ENCODE measurements around the gene HSPB6. TPM values are rescaled to one million over a fixed set of nuclear protein-coding genes. Genes with fewer than 3 reads are reported as not detected.
"Not testable (repeated sequence)": the region's sequence is repeated elsewhere in the genome, so short reads cannot be mapped to it uniquely, and the experiment has no call there.

The HSPB6 gene
- total and polyA plus RNA-seq, 4 donors = 2.7 to 17.7 (median 5.6) TPM

DNA sequence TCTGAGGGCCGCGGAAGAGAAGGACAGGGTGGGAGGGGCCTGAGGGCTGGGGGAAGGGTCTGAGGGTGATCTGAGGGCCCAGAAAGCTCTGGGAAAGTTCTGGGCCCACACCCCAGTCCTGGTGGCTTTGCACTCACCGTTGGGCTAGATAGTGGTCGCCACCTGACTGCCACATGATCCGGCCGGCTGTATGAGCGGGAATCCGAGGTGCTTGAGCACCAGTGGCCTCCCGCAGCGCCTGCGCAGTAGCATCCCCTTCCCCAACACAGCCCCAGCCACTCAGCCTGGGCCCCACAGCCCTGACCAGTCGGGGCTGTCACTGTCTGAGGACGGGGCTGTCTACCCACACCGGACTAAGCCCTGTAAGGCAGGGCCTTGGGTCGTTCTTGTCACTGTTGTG, 40.8 kb upstream of the HSPB6 start:
- H3K4me3 ChIP-seq (ENCODE audit: low read depth in 1 of 3, low read length in 3 of 3) = peak overlapping the region in 1 of 3 donors; percentile 4
- no peaks in the 10 kb centered on the region for H3K27me3 ChIP-seq (ENCODE audit: control insufficient read depth in 4 of 4, insufficient read depth in 4 of 4, low read length in 3 of 4)
- H3K4me1 ChIP-seq (ENCODE audit: control insufficient read depth in 4 of 4, insufficient read depth in 4 of 4, low read length in 3 of 4) = peaks cover 0 to 4% (median 2%) of the 10 kb centered on the region in 4 donors
- TF ChIP-seq, protein P1, sequence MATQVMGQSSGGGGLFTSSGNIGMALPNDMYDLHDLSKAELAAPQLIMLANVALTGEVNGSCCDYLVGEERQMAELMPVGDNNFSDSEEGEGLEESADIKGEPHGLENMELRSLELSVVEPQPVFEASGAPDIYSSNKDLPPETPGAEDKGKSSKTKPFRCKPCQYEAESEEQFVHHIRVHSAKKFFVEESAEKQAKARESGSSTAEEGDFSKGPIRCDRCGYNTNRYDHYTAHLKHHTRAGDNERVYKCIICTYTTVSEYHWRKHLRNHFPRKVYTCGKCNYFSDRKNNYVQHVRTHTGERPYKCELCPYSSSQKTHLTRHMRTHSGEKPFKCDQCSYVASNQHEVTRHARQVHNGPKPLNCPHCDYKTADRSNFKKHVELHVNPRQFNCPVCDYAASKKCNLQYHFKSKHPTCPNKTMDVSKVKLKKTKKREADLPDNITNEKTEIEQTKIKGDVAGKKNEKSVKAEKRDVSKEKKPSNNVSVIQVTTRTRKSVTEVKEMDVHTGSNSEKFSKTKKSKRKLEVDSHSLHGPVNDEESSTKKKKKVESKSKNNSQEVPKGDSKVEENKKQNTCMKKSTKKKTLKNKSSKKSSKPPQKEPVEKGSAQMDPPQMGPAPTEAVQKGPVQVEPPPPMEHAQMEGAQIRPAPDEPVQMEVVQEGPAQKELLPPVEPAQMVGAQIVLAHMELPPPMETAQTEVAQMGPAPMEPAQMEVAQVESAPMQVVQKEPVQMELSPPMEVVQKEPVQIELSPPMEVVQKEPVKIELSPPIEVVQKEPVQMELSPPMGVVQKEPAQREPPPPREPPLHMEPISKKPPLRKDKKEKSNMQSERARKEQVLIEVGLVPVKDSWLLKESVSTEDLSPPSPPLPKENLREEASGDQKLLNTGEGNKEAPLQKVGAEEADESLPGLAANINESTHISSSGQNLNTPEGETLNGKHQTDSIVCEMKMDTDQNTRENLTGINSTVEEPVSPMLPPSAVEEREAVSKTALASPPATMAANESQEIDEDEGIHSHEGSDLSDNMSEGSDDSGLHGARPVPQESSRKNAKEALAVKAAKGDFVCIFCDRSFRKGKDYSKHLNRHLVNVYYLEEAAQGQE (IDR thresholded peaks at IDR 0.05) = no peak
- TF ChIP-seq GABPA (IDR thresholded peaks at IDR 0.05 in 1 of 2, conservative IDR thresholded peaks at IDR 0.05 in 1 of 2) = no peak
- no peak for TF ChIP-seq HNF4G (IDR thresholded peaks at IDR 0.05)
- no peak overlapping the region for H3K9ac ChIP-seq (ENCODE audit: low read depth in 1 of 2, low read length in 2 of 2)
- H3K36me3 ChIP-seq (ENCODE audit: control insufficient read depth in 4 of 4, insufficient read depth in 3 of 4, low read depth in 1 of 4, low read length in 3 of 4) = peaks cover 0 to 8% (median under 1%) of the 10 kb centered on the region in 4 donors
- DNase-seq (ENCODE audit: low spot score) = peak; percentile 53
- H3K9me3 ChIP-seq (ENCODE audit: control insufficient read depth in 4 of 4, low read length in 3 of 4) = no peaks in the 10 kb centered on the region
- no peak overlapping the region for H3K27ac ChIP-seq (ENCODE audit: low read depth in 1 of 2, low read length in 2 of 2)
- 5% methylated on average over 15 of the region's 15 CpGs for WGBS

DNA sequence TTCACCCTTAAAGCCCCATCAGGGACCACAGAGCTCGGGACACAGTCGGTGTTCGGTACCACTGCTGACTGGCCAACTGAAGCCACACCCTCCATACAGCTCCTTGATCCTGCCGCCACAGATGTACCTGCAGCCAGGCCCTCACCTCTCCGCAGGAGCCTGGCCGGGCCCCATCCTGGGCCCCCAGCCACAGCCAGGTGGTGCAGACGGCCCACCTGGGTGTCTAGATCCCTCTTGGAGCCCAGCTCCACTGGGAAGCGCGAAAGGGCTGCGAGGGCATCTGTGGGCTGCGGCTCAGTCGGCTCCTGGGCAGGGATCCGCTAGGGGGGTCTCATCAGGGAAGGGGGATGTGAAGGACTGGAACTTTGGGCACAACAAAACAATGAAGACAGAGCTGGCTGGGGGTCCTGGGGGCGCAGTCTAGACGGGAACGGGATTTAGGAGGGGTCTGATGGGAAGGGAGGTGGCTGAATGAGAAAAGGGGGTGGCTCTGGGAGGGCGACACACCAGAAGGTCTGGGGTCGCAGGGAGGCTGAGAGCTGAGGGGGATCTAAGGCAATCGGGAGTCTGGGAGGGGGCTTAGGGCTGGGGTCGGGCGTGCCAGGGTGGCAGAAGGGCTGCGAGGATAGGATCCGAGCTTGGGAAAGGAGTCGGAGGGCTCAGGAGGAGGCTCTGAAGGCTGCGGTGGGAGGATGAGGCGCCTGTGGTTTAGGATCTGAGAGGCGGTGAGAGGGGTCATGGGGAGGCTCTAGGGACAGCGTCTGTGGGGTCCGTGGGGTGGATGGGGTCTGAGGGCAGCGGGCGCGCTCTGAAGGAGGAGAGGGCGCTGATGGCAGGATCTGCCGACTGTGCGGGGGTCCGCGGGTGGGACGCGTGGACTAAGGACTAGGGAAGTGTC, 40.1 kb upstream of the HSPB6 start:
- H3K4me1 ChIP-seq (ENCODE audit: control insufficient read depth in 4 of 4, insufficient read depth in 4 of 4, low read length in 3 of 4) = peaks cover 0 to 4% (median 2%) of the 10 kb centered on the region in 4 donors
- no peaks in the 10 kb centered on the region for H3K9me3 ChIP-seq (ENCODE audit: control insufficient read depth in 4 of 4, low read length in 3 of 4)
- no peak overlapping the region for H3K27ac ChIP-seq (ENCODE audit: low read depth in 1 of 2, low read length in 2 of 2)
- no peaks in the 10 kb centered on the region for H3K27me3 ChIP-seq (ENCODE audit: control insufficient read depth in 4 of 4, insufficient read depth in 4 of 4, low read length in 3 of 4)
- 13% methylated on average over 39 of the region's 39 CpGs for WGBS
- no peak for TF ChIP-seq EGR1 (IDR thresholded peaks at IDR 0.05; ENCODE audit: low read depth in 2 of 2)
- TF ChIP-seq SP1 (IDR thresholded peaks at IDR 0.05) = no peak
- TF ChIP-seq, protein P2, sequence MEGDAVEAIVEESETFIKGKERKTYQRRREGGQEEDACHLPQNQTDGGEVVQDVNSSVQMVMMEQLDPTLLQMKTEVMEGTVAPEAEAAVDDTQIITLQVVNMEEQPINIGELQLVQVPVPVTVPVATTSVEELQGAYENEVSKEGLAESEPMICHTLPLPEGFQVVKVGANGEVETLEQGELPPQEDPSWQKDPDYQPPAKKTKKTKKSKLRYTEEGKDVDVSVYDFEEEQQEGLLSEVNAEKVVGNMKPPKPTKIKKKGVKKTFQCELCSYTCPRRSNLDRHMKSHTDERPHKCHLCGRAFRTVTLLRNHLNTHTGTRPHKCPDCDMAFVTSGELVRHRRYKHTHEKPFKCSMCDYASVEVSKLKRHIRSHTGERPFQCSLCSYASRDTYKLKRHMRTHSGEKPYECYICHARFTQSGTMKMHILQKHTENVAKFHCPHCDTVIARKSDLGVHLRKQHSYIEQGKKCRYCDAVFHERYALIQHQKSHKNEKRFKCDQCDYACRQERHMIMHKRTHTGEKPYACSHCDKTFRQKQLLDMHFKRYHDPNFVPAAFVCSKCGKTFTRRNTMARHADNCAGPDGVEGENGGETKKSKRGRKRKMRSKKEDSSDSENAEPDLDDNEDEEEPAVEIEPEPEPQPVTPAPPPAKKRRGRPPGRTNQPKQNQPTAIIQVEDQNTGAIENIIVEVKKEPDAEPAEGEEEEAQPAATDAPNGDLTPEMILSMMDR (IDR thresholded peaks at IDR 0.05; ENCODE audit: low read depth, low read length, missing input control) = no peak
- TF ChIP-seq TAF1 (conservative IDR thresholded peaks at IDR 0.05) = no peak
- TF ChIP-seq JUND (IDR thresholded peaks at IDR 0.05) = no peak
- no peak for TF ChIP-seq FOXA1 (IDR thresholded peaks at IDR 0.05)
- no peak for TF ChIP-seq NR2F2 (IDR thresholded peaks at IDR 0.05)
- no peak for TF ChIP-seq HNF4A (conservative IDR thresholded peaks at IDR 0.05)
- no peak for TF ChIP-seq FOXA2 (IDR thresholded peaks at IDR 0.05)
- TF ChIP-seq, protein P3, sequence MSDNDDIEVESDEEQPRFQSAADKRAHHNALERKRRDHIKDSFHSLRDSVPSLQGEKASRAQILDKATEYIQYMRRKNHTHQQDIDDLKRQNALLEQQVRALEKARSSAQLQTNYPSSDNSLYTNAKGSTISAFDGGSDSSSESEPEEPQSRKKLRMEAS (IDR thresholded peaks at IDR 0.05) = no peak
- TF ChIP-seq HNF4G (IDR thresholded peaks at IDR 0.05) = no peak
- TF ChIP-seq, protein P4, sequence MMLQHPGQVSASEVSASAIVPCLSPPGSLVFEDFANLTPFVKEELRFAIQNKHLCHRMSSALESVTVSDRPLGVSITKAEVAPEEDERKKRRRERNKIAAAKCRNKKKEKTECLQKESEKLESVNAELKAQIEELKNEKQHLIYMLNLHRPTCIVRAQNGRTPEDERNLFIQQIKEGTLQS (IDR thresholded peaks at IDR 0.05) = no peak
- no peak for TF ChIP-seq GABPA (IDR thresholded peaks at IDR 0.05 in 1 of 2, conservative IDR thresholded peaks at IDR 0.05 in 1 of 2)
- no peak for TF ChIP-seq RXRA (IDR thresholded peaks at IDR 0.05)
- no peak overlapping the region for H3K4me3 ChIP-seq (ENCODE audit: low read depth in 1 of 3, low read length in 3 of 3)
- H3K9ac ChIP-seq (ENCODE audit: low read depth in 1 of 2, low read length in 2 of 2) = no peak overlapping the region
- no peak for DNase-seq (ENCODE audit: low spot score)
- peaks cover 0 to under 1% (median 0%) of the 10 kb centered on the region in 4 donors for H3K36me3 ChIP-seq (ENCODE audit: control insufficient read depth in 4 of 4, insufficient read depth in 3 of 4, low read depth in 1 of 4, low read length in 3 of 4)

DNA sequence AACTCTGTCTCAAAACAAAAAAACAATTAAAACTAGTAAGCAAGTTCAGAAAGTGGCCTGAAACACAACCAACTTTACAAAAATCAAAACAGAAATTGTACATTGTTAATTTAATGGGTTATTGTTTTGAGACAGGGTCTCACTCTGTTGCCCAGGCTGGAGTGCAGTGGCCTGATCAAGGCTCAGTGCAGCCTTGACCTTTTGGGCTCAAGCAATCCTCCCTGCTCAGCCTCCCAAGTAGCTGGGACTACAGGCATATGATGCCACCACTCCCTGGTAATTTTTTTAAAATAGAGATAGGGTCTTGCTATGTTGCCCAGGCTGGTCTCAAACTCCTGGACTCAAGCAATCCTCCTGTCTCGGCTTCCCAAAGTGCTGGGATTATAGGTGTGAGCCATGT, 38.7 kb upstream of the HSPB6 start:
- not testable (repeated sequence) for H3K27ac ChIP-seq (ENCODE audit: low read depth in 1 of 2, low read length in 2 of 2); H3K9me3 ChIP-seq (ENCODE audit: control insufficient read depth in 4 of 4, low read length in 3 of 4); H3K36me3 ChIP-seq (ENCODE audit: control insufficient read depth in 4 of 4, insufficient read depth in 3 of 4, low read depth in 1 of 4, low read length in 3 of 4); H3K27me3 ChIP-seq (ENCODE audit: control insufficient read depth in 4 of 4, insufficient read depth in 4 of 4, low read length in 3 of 4); DNase-seq (ENCODE audit: low spot score); H3K4me3 ChIP-seq (ENCODE audit: low read depth in 1 of 3, low read length in 3 of 3); H3K4me1 ChIP-seq (ENCODE audit: control insufficient read depth in 4 of 4, insufficient read depth in 4 of 4, low read length in 3 of 4); H3K9ac ChIP-seq (ENCODE audit: low read depth in 1 of 2, low read length in 2 of 2)
- WGBS = 75% methylated on average over 1 of the region's 1 CpG
